Left hindlimb (tissue), 1 donor: ENCODE results near the gene MYCT1.
"Not testable (repeated sequence)": the region's sequence is repeated elsewhere in the genome, so short reads cannot be mapped to it uniquely, and the experiment has no call there.

Source experiments
- DNase-seq: peaks from one replicate; pipeline ENCODE4 v3.0.0-alpha.2; 2018

Gene MYCT1, protein sequence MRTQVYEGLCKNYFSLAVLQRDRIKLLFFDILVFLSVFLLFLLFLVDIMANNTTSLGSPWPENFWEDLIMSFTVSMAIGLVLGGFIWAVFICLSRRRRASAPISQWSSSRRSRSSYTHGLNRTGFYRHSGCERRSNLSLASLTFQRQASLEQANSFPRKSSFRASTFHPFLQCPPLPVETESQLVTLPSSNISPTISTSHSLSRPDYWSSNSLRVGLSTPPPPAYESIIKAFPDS

DNA sequence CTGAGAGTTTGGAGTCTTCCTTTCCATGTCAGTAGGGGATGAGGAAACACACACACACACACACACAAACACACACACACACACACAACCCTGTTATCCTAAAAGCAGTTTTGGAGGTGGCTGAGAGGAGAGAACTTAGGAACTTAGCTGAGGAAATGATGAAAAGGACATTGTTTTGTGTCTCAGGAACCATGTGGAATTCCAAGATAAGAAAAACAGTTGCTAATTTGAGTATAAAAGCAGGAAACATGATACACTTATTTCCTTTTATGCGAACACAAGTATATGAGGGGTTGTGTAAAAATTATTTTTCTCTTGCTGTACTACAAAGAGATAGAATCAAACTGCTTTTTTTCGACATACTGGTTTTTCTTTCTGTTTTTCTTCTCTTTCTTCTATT lies at the start of gene MYCT1:
MYCT1 (plus strand) TSS at position 264 of the 400 bp plus-strand sequence; CDS start at position 270, 6 bp downstream.
- no peak for DNase-seq

DNA sequence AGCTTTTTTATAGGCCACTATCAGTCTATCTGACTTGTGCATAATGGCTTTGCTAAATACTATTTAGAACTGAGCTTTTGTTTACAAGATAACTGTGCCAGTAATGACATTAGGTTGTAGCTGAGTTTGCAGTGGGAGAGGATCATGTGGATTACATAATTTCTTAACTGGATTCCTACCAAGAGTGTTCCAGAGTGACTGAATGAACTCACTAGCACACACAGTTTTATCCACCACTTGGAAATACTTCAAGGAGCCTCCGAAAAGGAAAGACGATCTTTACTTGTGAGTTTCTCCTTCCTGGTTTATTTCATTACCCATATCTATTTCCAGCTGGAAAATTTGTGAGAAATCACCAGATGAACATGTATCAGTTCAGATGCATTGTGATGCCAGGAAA lies 49.6 kb upstream of the MYCT1 start:
- DNase-seq = no peak

DNA sequence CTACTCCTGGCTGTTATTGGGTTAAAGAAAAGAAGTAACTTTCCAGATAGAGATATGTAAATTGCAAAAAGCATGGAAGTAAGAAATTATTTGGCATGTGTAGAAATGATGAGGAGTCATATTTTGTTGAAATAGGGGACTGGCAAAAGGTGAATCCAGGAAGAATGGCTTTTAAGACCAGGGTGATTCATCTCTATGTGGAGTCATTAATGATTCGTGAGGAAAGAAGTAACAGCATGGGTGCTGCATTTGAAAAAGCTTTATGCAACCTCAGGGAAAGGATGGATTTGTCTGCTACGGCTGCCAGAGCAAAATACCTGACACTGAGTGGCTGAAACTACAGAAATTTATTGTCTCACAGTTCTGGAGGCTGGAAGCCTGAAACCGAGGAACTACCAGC lies 45.7 kb upstream of the MYCT1 start:
- no peak for DNase-seq

DNA sequence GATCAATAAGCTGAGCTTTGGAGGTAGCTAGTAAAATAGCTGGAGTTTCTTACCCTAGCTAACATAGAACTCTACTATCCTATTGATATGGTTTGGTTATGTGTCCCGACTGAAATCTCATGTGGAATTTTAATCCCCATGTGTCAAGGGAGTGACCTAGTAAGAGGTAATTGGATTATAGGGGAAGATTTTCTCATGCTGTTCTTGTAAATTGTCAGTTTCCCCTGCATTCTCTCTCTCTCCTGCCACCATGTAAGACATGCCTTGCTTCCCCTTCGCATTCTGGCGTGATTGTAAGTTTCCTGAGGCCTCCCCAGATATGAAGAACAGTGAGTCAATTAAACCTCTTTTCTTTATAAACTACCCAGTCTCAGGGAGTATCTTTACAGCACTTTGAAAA lies 35.9 kb upstream of the MYCT1 start:
- DNase-seq = no peak

DNA sequence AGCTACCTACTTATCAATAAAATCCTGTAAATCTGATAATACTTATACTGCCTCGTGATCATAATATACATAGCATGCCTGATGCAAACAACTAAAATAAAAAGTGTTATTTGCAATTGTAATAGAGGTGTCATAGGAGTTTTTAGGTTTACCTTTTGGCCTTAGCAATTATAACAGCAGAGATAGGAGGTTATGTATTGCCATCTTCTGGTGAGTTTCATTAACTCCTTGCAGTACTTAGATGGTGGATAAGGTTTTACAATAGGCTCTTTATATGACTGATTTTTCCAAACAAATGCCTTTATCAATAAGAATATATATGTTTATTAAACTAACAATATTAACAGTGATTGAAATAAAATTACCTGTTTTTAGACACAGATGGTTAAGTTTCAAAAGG lies 27.8 kb upstream of the MYCT1 start:
- DNase-seq = no peak

DNA sequence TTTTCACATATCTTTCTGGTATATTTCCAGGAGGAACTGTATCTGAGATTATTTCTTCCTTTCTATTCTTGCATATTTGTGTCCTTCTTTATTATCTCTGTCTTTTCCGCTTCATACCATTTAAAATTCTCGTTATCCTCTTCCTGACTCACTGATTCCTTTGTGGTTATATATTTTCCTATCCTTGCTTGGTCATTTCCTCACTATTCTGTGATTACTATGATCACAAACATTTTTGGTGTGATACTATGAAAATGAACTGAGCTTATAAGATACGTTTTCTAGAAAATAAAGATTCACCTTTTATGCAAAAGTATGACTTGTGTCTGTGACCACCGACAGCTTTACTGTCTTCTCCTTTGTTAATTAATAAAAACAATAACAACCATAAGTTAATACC lies 26.5 kb upstream of the MYCT1 start:
- DNase-seq = no peak

DNA sequence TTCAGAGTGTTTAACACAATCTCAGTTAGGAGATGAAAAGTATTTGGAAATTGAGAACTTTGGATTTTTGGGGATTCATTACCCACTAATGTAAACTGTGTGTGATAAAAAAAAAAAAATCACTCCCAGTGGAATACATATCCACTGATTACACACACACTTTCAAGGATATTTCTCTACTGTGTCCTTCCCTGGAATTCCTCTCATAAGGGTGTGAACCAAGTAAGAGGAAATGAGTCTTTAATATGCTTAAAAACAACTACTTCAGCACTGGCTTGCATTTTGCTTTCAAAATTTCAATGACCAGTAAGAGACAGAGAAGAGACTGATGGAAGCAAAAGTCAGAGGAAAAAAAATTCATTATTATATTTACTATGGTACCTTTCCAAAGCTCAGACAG lies 24.5 kb upstream of the MYCT1 start:
- no peak for DNase-seq

DNA sequence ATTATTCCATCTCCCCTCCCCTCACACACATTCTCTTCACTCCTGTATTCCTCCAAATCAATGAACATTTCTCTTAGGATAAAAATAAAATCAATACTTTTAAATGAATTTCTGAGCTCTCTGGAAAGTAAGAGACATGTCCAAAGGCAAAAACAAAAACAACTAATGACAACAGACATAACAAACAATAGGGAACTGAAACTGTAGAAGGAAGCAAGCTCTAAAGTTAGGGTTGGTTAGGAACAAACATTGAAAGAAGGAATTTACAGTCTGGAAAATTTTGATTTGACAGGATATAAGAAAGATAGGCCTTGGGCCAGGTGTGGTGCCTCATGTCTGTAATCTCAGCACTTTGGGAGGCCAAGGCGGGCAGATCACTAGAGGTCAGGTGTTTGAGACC lies 17.5 kb upstream of the MYCT1 start:
- no peak for DNase-seq

DNA sequence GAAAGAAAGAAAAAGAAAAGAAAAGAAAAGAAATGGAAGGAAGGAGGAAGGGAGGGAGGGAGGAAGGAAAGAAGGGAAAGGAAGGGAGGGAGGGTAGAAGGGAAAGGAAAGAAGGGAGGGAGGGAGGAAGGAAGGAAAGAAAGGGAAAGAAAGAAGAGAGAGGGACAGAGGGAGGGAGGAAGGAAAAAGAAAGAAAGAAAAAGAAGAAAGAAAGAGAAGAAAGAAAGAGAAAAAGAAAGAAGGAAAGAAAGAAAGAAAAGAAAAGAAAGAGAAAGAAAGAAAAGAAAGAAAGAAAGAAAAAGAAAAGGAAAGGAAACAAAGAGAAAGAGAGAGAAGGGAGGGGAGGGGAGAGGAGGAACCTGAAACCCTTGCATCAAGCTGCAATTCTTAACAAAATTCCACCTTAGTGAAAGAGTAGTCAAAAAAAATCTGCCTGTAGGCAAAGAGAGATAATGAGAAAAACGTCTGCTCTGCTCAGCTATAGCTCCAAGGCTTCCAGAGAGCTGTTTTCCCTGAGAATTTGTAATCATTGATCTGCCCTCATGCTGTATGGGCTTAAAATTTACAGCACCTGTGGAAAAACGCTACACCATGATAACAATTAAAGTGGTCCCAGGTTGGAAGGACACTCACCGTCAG lies 16.7 kb upstream of the MYCT1 start:
- DNase-seq = no peak

DNA sequence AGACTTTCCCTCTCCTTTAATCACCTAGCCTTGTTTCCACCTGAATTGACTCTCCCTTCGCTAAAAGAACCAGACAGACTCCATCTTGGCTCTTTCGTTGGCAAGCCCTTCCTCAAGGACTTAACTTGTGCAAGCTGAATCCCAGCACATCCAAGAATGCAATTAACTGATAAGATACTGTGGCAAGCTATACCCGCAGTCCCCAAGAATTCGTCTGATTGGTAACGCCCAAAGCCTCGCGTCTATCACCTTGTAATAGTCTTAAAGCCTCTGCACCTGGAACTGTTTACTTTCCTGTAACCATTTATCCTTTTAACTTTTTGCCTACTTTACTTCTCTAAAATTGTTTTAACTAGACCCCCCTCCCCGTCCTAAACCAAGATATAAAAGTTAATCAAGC lies 15.6 kb upstream of the MYCT1 start:
- DNase-seq = no peak

DNA sequence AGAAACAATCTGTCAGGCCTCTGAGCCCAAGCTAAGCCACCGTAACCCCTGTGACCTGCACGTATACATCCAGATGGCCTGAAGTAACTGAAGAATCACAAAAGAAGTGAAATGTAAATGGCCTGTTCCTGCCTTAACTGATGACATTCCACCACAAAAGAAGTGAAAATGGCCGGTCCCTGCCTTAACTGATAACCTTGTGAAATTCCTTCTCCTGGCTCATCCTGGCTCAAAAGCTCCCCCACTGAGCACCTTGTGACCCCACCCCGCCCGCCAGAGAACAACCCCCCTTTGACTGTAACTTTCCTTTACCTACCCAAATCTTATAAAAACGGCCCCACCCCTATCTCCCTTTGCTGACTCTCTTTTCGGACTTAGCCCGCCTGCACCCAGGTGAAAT lies 14.8 kb upstream of the MYCT1 start:
- DNase-seq = not testable (repeated sequence)

DNA sequence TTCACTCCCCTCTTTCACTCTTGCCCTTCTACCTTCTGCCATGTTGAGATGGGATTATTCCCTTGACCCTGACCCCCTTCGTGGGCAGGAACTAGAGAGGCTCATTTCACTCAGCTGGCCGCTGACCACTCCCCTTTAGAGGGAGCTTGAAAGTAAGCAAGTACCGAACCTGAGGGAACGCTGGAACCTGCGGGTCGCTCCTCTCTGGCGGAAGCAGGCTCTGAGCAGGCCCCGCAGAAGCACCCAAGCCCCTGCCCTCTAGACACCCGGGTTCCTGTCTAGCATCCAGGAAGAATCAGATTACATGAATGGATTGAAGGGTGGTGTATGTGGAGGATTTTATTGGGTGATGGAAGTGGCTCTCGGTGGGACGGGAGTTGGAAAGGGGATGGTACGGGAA lies 11.9 kb upstream of the MYCT1 start:
- DNase-seq = no peak

DNA sequence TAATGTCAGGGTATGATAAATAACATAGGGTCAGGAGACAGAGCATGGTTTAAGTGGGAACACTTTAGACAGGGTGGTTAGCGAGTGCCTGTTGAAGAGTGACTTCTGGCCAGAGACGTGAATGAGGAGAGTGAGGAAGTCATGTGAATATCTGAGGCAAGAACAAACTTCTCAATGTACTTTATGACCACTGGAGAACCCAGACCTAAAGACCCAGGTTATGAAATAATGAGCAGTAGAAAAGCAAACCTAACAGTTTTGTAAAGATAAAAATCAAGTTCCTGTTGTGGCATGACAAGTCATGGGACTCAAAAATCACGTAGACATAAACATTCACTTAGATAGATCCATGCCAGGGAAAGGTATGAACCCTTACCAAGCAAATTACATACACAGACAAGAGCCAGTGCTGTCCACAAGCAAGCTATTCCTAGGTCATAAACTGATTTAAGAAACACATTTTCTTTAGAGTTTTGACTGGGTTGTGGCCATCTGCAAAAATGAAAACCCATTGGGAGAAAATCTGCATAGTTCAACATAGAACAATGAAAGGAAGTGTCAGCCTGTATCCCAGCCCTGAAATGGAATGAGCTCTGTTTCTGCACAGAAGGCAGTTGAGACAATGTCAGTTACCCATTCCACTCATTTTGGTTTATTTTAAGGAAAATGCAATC lies 2.2 kb upstream of the MYCT1 start:
- no peak for DNase-seq

DNA sequence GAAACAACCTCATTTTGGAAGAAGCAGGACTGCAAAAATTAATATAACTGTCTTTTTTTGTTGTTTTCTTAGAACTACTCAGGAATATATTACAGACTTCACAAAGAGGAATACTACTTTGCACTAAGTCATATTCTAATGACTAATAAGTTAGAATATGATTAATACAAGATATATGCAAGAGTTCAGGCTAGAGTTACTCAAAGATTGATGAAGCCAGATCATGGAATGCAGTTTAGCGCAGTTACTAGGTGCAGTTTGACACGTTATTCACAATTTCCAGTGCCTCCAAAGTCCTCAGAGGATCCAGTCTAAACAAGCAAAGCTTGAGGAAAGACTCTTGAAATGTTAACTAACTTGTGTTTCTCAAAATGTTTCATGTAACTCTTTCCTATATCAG lies 1.2 kb upstream of the MYCT1 start:
- no peak for DNase-seq

DNA sequence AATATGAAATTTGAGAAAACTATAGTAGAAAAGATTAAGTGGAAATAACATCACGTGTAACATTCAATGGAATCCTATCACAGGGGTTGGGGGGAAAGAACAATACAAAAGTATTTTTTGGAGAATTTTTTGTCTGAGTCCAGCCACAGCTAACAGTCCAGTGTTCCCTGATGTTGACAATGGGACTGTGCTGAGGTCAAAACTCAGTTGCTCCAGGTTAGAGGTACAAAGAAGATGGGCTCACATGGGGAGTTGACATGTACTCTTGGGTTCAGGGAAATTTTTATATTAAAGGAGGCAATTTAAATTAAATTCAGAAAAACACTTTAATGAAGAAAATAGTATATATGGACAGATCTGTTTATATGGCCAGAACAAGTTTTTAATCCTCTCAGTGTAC lies 995 bp downstream of the MYCT1 start:
- DNase-seq = no peak

DNA sequence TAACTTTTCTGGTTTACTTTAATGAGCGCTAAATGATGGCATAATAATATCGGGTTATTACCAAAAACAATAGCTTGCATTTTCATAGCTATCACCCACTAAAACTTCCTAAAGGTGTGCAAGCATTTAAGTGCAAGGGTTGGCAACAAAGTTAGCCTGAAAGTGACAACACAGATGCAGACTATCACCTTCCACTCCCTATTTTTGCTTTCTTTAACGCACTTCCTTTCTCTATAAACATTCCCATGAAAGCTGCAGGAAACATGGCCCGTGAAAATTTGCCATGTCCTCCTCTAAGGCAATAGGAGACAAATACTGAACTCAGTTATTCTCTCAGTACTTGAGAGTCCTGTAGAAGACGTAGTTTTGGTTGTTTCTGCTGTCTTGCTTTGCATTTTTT lies 2.7 kb downstream of the MYCT1 start:
- DNase-seq = no peak

DNA sequence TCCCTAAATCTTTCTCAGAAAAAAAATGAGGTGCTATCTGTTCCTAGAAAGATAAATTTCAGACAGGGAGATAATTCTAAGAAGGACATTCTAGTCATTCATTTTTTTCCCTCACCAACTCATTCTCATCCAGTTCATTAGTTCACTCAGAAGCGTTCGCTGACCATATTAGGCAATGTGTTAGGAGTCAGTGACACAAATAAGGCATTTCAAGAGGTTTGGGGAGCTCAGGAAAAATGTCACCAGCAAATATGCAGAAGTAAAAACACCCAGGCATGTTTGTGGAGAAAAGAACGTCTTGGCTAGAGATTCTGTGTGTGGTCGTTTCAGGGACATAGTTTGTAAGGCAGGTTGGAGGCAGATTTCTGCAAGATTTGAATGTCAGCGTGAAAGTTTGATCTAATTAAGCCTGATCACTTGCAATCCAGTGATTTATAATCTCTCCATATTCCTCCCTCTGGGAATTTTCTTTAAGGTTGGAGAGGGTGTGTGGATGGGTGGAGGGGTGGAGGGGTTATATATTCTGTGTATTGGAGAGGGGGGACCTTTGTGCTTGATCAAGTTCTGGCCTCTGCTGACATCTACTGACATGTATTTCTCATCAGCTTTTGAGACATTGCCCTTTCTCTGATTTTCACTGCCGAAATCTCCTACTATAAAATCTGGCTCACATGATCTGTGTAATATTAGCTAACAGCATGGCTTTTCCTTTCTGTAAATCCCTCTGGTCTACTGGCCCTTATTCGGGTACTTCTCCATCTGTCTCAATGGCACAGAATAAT lies 3.6 kb downstream of the MYCT1 start:
- DNase-seq = no peak

DNA sequence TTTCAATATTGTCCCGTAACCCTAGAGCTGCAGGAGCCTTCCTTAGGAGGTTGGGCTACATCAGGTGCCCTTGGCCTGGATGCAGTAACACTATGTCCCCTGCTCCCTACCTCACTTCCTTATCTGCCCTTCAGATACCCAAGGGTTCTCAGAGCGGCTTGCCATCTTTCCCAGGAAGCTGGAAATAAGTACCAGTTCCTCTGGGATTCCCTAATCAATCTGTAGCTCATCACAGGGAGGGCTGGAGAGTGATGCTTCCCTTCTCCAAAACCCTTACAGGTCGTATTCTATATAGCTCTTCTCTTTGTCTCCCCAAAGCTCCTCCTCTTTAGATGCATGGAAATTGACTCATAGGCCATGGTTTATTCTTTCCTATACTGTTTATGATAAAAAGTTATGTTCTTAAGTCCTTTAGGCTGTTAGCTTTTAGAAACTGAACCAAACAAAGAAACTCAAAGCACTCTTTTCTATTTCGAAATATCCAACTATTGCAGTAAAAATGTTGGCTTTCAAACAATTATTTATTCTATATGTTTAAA lies 4.2 kb downstream of the MYCT1 start:
- DNase-seq = no peak

DNA sequence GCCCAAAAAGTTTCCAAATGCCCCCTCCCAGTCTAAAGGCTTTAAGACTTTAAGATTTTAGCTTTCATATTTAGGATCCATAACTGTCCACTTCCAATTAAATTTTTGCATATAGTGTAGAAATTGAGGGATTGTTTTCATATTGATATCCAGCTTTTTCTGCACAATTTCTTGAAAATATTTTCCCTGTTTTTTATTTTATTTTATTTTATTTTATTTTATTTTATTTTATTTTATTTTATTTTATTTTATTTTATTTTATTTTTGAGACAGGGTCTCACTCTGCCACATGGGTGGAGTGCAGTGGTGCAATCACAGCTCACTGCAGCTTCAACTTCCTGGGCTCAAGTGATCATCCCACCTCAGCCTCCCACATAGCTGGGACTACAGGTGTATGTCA lies 6.1 kb downstream of the MYCT1 start:
- not testable (repeated sequence) for DNase-seq

DNA sequence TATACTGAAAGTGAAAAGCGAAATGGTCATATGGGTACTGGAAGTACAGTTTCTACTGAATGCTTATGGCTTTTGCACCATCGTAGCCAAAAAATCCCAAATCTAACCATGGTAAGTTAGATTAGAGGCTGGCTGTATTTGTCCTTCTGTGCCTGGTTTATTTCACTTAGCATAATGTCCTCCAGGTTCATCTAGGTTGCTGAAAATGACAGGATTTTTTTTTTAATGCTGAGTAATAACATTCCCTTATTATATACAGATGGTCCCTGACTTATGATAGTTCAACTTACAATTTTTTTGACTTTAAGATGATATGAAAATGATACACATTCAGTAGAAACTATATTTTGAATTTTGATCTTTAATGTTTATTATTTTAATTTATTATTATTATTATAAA lies 7.6 kb downstream of the MYCT1 start:
- no peak for DNase-seq

DNA sequence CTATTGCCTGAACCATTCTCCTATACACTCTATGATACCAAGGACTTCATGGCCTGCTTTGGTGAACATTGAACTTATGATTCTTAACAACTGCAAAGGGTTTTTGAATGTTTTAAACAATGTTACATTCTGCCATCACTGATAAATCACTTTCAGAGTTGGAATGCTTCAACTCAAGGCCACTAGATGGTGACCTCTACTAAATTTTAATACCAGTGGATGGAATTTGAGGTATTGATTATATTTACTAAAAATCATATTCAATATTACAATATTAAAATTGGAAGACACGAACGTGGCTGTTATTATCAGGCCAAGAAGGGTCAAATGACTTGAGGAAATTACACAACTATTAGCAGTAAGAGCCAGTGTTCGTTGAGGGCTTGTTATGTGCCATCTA lies 18.6 kb downstream of the MYCT1 start:
- DNase-seq = no peak

DNA sequence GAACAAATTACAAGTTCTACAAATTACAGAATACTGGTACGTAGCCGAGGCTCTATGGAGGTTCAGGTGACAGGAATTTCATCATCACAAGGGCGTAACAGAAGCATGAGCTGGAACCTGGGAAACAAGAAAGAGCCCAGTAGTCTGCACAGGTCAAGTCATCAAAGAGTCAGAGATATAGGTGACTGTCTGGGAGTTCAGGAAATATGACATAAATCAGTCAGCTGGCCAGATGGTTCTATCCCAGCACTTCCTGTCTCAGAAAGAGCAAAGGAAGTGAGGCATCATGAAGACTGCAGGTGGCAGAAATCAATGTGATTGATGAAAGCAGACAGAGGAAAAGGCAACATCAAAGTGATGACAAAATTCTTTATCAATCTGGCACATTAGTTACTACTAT lies 23.3 kb downstream of the MYCT1 start:
- no peak for DNase-seq

DNA sequence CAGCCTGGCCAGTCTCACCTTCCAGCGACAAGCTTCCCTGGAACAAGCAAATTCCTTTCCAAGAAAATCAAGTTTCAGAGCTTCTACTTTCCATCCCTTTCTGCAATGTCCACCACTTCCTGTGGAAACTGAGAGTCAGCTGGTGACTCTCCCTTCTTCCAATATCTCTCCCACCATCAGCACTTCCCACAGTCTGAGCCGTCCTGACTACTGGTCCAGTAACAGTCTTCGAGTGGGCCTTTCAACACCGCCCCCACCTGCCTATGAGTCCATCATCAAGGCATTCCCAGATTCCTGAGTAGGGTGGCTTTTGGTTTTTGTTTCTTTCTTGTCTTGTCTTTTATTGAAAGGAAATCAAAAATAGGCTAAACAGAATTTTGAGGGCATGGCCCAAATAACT lies 24.3 kb downstream of the MYCT1 start:
- DNase-seq = no peak

DNA sequence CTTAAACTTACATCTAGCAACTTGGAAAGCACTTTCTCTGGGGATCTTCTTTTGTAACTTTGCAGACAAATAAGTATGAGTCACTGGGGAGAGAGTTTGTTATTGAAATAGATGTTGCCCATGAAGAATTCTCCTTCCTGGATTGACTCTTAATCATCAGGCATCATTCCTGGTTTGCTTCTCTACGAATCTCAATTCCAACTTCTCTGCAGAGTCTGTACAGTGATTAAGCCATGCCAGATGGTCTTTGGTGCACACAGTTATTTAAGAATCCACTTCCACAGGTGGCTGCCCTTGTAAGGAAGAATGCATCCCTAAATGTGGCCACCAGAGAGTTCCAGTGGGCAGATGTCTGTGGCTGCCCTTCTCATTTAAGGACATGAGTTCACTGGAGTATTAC lies 25.7 kb downstream of the MYCT1 start:
- no peak for DNase-seq
